Mesendoderm (in vitro differentiated cells): ENCODE results near the gene OR56B1.

ENCODE experiments used
- DNase-seq: peaks from one replicate; pipeline ENCODE4 v3.0.0; 2013
- H2AK5ac ChIP-seq: 2 replicates; pipeline ENCODE4 v1.6.1; 2013; ENCODE audit warnings: low read length, inconsistent platforms
- H2BK120ac ChIP-seq: 2 replicates; pipeline ENCODE4 v1.6.1; 2013; ENCODE audit warnings: low read depth, mild to moderate bottlenecking, low read length, moderate library complexity, mixed read lengths
- H2BK15ac ChIP-seq: replicated peaks from 2 replicates; pipeline ENCODE4 v1.6.1; 2013; ENCODE audit warnings: low read depth, mild to moderate bottlenecking, moderate library complexity
- H2BK5ac ChIP-seq: 2 replicates; pipeline ENCODE4 v1.6.1; 2013; ENCODE audit warnings: low read length, inconsistent platforms
- H3K18ac ChIP-seq: 2 replicates; pipeline ENCODE4 v1.6.1; 2013; ENCODE audit warnings: mild to moderate bottlenecking, low read length, mixed read lengths
- H3K23ac ChIP-seq: one replicate; pipeline ENCODE4 v1.6.1; 2013; ENCODE audit warnings: low read length
- H3K27ac ChIP-seq: 2 replicates; pipeline ENCODE4 v1.5.1; 2013; ENCODE audit warnings: low read depth, mild to moderate bottlenecking, inconsistent platforms, low read length, moderate library complexity
- H3K27me3 ChIP-seq: 2 replicates; pipeline ENCODE4 v1.6.1; 2013; ENCODE audit warnings: low read length, control low read depth, mild to moderate bottlenecking, inconsistent platforms; ENCODE audit not compliant: insufficient read depth, poor library complexity
- H3K36me3 ChIP-seq: 2 replicates; pipeline ENCODE4 v1.6.1; 2013; ENCODE audit warnings: low read length, inconsistent platforms; ENCODE audit not compliant: control insufficient read depth, insufficient read depth
- H3K4ac ChIP-seq: one replicate; pipeline ENCODE4 v1.6.1; 2013; ENCODE audit warnings: low read depth, mild to moderate bottlenecking, low read length, moderate library complexity
- H3K4me1 ChIP-seq: 2 replicates; pipeline ENCODE4 v1.6.1; 2013; ENCODE audit warnings: low read depth, low read length, inconsistent platforms; ENCODE audit not compliant: control insufficient read depth
- H3K4me2 ChIP-seq: 2 replicates; pipeline ENCODE4 v1.6.1; 2013; ENCODE audit warnings: low read length
- H3K4me3 ChIP-seq: 2 replicates; pipeline ENCODE4 v1.5.1; 2013; ENCODE audit warnings: mild to moderate bottlenecking, low read length
- H3K56ac ChIP-seq: one replicate; pipeline ENCODE4 v1.6.1; 2013; ENCODE audit warnings: low read length
- H3K79me1 ChIP-seq: 2 replicates; pipeline ENCODE4 v1.6.1; 2013; ENCODE audit warnings: low read length, inconsistent platforms
- H3K79me2 ChIP-seq: 2 replicates; pipeline ENCODE4 v1.6.1; 2013; ENCODE audit warnings: mild to moderate bottlenecking, low read length; ENCODE audit not compliant: control insufficient read depth, insufficient read depth
- H3K9ac ChIP-seq: 2 replicates; pipeline ENCODE4 v1.6.1; 2013; ENCODE audit warnings: low read length, inconsistent platforms
- H4K5ac ChIP-seq: one replicate; pipeline ENCODE4 v1.6.1; 2013; ENCODE audit warnings: low read length
- H4K8ac ChIP-seq: one replicate; pipeline ENCODE4 v1.6.1; 2013; ENCODE audit warnings: low read depth, mild to moderate bottlenecking, control low read depth, low read length, moderate library complexity
- WGBS: extraction: QIAGEN DNeasy Blood & Tissue Kit; methylation state at CpG from one replicate; pipeline ENCODE4 v1.1.7; 2013; ENCODE audit warnings: low lambda C conversion rate, missing lambda C conversion rate; ENCODE audit not compliant: insufficient coverage; ENCODE audit errors: extremely low coverage; 5-methylcytosine and 5-hydroxymethylcytosine counted together

OR56B1 gene

DNA sequence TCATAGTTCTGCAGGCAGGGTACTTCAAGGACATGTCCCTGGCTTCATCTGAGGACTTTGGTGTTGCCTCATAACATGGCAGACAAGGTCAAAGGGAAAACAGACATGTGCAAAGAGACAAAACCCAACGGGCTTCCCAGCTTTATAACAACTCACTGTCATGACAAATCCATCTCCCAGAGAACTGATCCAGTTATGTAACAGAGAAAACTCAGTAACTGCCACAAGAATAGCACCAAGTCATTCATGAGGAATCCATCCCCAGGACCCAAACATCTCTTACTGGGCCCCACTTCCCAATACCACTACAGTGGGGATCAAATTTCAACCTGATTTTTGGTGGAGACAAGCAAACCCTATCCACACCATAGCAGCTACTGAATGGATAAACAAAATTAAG, 30.8 kb downstream of the OR56B1 start:
- Histone ChIP-seq H3K27ac (no peak overlapping the region), H3K4me1 (no peaks in the 10 kb centered on the region), H3K56ac (no peak overlapping the region), H4K5ac (no peak overlapping the region), H3K79me1 (no peaks in the 10 kb centered on the region), H3K4me2 (no peak overlapping the region), H3K4ac (no peak overlapping the region), H3K36me3 (no peaks in the 10 kb centered on the region), H2BK120ac (no peak overlapping the region), H2BK5ac (no peak overlapping the region), H3K23ac (no peak overlapping the region), H3K9ac (no peak overlapping the region), H3K27me3 (no peaks in the 10 kb centered on the region), H3K79me2 (no peaks in the 10 kb centered on the region), H3K4me3 (no peak overlapping the region), H3K18ac (no peak overlapping the region), H2AK5ac (no peak overlapping the region), H4K8ac (no peak overlapping the region), H2BK15ac (no peak overlapping the region)
- no CpG with 5 or more reads among the region's 1 CpG for WGBS
- no peak for DNase-seq

DNA sequence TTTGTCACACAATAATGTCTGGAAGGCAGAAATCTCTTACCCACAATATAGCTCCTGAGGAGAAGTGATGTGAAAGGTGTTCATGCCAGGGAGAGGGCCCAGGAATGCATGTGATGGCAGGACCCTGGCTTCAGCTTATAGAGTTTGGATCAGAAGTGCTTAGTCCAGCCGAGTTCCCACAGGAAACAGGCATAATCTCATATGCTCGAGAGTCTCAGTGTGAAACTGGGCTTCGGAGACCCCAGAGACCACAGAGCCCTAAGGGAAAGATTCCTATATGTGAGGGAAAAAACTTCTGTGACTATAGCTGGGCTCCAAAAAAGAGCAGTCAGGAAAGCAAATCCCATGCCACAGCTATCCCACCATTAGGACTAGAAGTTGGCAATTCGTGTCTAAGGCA, 47.0 kb downstream of the OR56B1 start, which contains the start of gene OR52N5:
Gene OR52N5, minus strand, starts transcription at position 101 of the 400 bp plus-strand sequence. CDS start 4,721 bp downstream, outside the sequence.
- no peaks in the 10 kb centered on the region for H3K4me1 ChIP-seq

More for the DNA sequence above, 47.0 kb downstream of the OR56B1 start, which contains the start of gene OR52N5:
- Histone ChIP-seq H3K4ac (no peak within 1 kb of the TSS), H3K23ac (no peak within 1 kb of the TSS), H2AK5ac (no peak within 1 kb of the TSS), H3K4me3 (no peak within 1 kb of the TSS), H2BK5ac (no peak within 1 kb of the TSS), H3K56ac (no peak within 1 kb of the TSS), H3K9ac (no peak within 1 kb of the TSS), H3K27ac (no peak within 1 kb of the TSS), H3K79me2 (no peaks in the 10 kb centered on the region), H3K36me3 (no peaks in the 10 kb centered on the region), H3K27me3 (no peaks in the 10 kb centered on the region), H3K18ac (no peak within 1 kb of the TSS), H4K8ac (no peak within 1 kb of the TSS), H4K5ac (no peak within 1 kb of the TSS), H3K4me2 (no peak within 1 kb of the TSS), H2BK15ac (no peak within 1 kb of the TSS), H2BK120ac (no peak within 1 kb of the TSS), H3K79me1 (no peaks in the 10 kb centered on the region)
- WGBS = 100% methylated on average over 1 of the region's 4 CpGs
- no peak for DNase-seq
